Right lobe of liver (tissue), 6 donors: ENCODE results near the gene MCFD2. TPM values are rescaled to one million over a fixed set of nuclear protein-coding genes. Genes with fewer than 3 reads are reported as not detected.

Experiments used
- ATAC-seq, 4 donors: fragments of 200-7000 bp; cut with Tn5 transposase; one replicate each; pipeline ENCODE4 v1.9.1; 2020; ENCODE audit warnings: mild to moderate bottlenecking in 4 of 4, moderate library complexity in 4 of 4
- DNase-seq, 3 donors: peaks; one replicate each; pipeline ENCODE4 v3.0.0-alpha.2; 2020
- H3K27ac ChIP-seq, 3 donors: fragments of 200-600 bp; one replicate each; pipeline ENCODE4 v1.8.0; 2022
- H3K27me3 ChIP-seq, 2 donors: fragments of 200-600 bp; one replicate each; pipeline ENCODE4 v1.8.0; 2022
- H3K36me3 ChIP-seq, 4 donors: fragments of 200-600 bp; sonication (generic) in 1 of 4; one replicate each; pipeline versions ENCODE4 v1.5.1 to v1.8.0; 2017 to 2022; ENCODE audit warnings: control low read depth in 1 of 4
- H3K4me1 ChIP-seq, 4 donors: fragments of 200-600 bp; sonication (generic) in 1 of 4; one replicate each; pipeline versions ENCODE4 v1.5.1 to v1.8.0; 2017 to 2022; ENCODE audit warnings: control low read depth in 1 of 4
- H3K4me3 ChIP-seq, 3 donors: fragments of 200-600 bp; one replicate each; pipeline ENCODE4 v1.8.0; 2022
- H3K9me3 ChIP-seq, 4 donors: fragments of 200-600 bp; sonication (generic) in 1 of 4; one replicate each; pipeline versions ENCODE4 v1.5.1 to v1.8.0; 2017 to 2022; ENCODE audit warnings: control low read depth in 1 of 4
- POLR2A ChIP-seq: fragments of 450-650 bp; IDR thresholded peaks from one replicate; pipeline ENCODE4 v1.6.1; 2017; ENCODE audit warnings: antibody characterized with exemption, mild to moderate bottlenecking
- WGBS: methylation state at CpG from one replicate; pipeline ENCODE4 v1.1.6; 2018; ENCODE audit warnings: low coverage, low lambda C conversion rate; ENCODE audit not compliant: insufficient coverage; ENCODE audit errors: missing lambda C conversion rate; 5-methylcytosine and 5-hydroxymethylcytosine counted together
- intact Hi-C, 2 donors: fragments of 100-400 bp; cut with DNase I; formaldehyde crosslinking; loops; one replicate each; pipeline versions ENCODE4 v1.11.2 to v1.14.1; 2022
- total RNA-seq, 6 experiments: library from RNA; depleted of rRNA in 2 of 6; stranded (reverse); fragments of >200 nt in 2 of 6; fragmentation: NEBNext Ultra II Directional in 3 of 6; extraction: Animal tissue kit (Norgen Biotek cat#: 25700) in 3 of 6; gene quantifications; one replicate each; pipeline versions ENCODE4 v1.1.0 to v1.2.4, GENCODE V29; 2016 to 2023
- TF ChIP-seq, protein P1 (sequence below), 4 donors: fragments of 200-600 bp in 3 of 4; fragments of 450-650 bp in 1 of 4; IDR thresholded peaks; one replicate each; pipeline versions ENCODE4 v1.5.1 to v1.8.0; 2016 to 2022; ENCODE audit warnings: antibody characterized with exemption in 4 of 4, mild to moderate bottlenecking in 2 of 4
- donor health status: DM: no; HTN: yes; CAD: no.
- donor health status: DM: no; HTN: no; CAD: no.
- donor health status: DM: no; HTN: no; CAD: no.
- donor health status: DM: no; HTN: yes; CAD: no.
- donor health status: DM: no; HTN: yes; CAD: no.

The MCFD2 gene
- total RNA-seq, 6 experiments from 2014 or later: 85.0 to 147 (median 99.2) TPM

DNA sequence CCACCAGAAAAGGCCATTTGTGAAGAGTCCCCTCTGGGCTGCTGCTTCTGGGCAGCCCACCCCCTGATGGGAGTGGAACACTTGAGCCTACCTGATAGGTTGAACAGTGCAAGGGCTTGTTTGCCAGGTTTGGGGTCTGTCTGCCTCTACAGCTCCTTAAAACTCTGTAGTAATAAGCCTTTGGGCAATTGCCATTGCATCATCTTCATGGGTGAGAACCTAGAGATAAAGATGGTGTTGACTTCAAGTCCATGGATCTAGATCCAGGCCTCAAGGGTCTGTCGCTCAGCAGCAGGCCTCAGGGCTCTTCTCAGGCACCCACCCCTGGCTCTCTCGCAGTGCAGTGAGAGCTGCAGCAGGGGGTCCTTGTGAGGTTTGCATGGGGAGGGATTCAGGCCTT is 47.1 kb upstream of the MCFD2 start:
- intact Hi-C loops: no loop called here
- TF ChIP-seq POLR2A: no peak
- TF ChIP-seq, protein P1, sequence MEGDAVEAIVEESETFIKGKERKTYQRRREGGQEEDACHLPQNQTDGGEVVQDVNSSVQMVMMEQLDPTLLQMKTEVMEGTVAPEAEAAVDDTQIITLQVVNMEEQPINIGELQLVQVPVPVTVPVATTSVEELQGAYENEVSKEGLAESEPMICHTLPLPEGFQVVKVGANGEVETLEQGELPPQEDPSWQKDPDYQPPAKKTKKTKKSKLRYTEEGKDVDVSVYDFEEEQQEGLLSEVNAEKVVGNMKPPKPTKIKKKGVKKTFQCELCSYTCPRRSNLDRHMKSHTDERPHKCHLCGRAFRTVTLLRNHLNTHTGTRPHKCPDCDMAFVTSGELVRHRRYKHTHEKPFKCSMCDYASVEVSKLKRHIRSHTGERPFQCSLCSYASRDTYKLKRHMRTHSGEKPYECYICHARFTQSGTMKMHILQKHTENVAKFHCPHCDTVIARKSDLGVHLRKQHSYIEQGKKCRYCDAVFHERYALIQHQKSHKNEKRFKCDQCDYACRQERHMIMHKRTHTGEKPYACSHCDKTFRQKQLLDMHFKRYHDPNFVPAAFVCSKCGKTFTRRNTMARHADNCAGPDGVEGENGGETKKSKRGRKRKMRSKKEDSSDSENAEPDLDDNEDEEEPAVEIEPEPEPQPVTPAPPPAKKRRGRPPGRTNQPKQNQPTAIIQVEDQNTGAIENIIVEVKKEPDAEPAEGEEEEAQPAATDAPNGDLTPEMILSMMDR (IDR thresholded peaks at IDR 0.05): no peak
- DNase-seq: no peak
- Histone ChIP-seq H3K27ac (no peak overlapping the region), H3K27me3 (no peaks in the 10 kb centered on the region), H3K4me1 (peaks cover 0 to 43% (median 23%) of the 10 kb centered on the region in 4 donors), H3K9me3 (no peaks in the 10 kb centered on the region), H3K4me3 (no peak overlapping the region), H3K36me3 (peaks cover 0 to 2% (median 0%) of the 10 kb centered on the region in 4 donors)
- ATAC-seq: no peak
- no CpG with 5 or more reads among the region's 2 CpGs for WGBS

DNA sequence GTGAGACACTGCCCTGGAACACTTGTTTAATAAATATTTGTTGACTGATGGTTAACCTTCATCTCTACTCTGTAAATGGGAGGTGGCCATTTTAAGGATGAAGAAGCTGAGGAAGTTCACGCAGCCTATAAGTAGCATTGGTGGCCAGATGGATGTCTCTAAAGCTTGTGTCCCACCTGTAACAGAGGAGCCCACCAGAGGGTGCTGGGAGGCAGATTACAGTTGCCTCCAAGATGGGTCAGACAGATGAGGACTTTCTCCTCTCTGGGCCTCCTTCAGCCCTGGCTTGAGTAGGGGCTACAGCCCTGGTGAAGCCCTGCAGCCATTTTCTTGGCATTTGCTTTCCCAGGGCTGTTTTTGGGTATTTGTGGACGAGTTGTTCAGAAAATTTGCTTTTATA is 45.0 kb upstream of the MCFD2 start:
- Histone ChIP-seq H3K4me1 (peaks cover 0 to 42% (median 23%) of the 10 kb centered on the region in 4 donors), H3K27me3 (no peaks in the 10 kb centered on the region), H3K36me3 (peaks cover 0 to 7% (median 0%) of the 10 kb centered on the region in 4 donors), H3K4me3 (no peak overlapping the region), H3K27ac (no peak overlapping the region), H3K9me3 (no peaks in the 10 kb centered on the region)
- DNase-seq (no peak), ATAC-seq (no peak)
- no CpG with 5 or more reads among the region's 2 CpGs for WGBS
- intact Hi-C loops: no loop called here
- TF ChIP-seq POLR2A: no peak
- TF ChIP-seq, protein P1 (IDR thresholded peaks at IDR 0.05): no peak

DNA sequence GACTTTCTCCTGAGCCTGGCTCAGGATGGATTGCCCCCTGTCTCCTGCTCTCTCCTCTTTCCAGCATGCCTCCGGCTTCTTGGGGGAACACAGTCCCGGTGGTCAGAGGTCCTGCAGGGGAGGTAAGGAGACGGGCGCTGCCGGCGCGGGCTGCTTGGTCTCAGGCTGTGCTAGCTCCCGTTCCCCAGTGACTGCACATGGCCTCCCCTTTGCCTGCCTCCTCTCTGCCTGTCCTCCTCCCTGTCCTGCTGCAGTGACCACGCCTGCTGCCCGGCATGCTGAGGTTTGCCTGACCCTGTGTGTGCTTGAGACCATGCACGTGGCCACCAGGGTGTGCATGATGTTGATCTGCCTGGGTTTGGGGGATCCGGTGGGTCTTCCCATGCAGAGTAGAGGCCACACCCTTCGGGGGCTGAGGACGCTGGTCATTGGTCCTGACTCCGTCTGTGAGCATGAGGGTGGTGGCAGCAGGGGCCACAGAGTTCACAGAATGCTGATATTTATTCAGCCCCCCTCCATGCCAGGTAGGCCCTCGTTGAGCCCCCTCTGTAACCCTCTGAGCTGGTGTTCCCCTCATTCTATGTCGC is 42.9 kb upstream of the MCFD2 start:
- ATAC-seq: no peak
- TF ChIP-seq, protein P1 (IDR thresholded peaks at IDR 0.05): no peak
- TF ChIP-seq POLR2A: no peak
- DNase-seq: no peak
- Histone ChIP-seq H3K27me3 (no peaks in the 10 kb centered on the region), H3K4me1 (peaks cover 0 to 40% (median 19%) of the 10 kb centered on the region in 4 donors), H3K4me3 (no peak overlapping the region), H3K36me3 (peaks cover 0 to 7% (median 0%) of the 10 kb centered on the region in 4 donors), H3K9me3 (no peaks in the 10 kb centered on the region), H3K27ac (no peak overlapping the region)
- 100% methylated on average over 7 of the region's 17 CpGs for WGBS
- intact Hi-C loops: no loop called here

DNA sequence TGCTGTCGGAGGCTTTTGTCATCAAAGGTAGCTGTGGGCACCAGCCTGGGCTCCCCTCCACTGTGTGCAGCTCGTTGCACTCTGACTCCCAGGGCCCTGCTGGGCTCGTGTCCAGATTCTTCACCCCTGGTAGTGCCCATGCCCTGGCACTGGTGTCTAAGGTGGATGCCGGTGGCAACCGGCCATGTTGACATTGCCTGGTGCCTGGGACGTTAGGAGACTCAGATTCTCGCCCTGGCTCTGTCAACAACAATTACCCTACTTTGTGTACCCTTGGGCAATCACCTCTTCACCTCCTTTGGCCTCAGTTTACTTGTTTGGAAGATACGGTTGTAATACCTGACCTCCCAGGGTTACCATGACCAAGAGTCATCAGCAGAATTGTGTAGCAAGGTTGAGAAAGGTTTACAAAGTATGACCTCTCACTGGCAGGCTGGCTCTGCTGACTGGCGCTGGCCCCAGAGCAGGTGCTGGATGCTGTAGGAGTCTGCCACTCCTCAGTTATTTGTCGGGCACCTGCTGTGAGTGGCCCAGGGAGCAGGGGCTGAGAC is 41.5 kb upstream of the MCFD2 start:
- Histone ChIP-seq H3K27me3 (no peaks in the 10 kb centered on the region), H3K36me3 (peaks cover 0 to 11% (median 0%) of the 10 kb centered on the region in 4 donors), H3K27ac (peak overlapping the region in 1 of 3 donors; percentile 78), H3K4me1 (peaks cover 0 to 39% (median 19%) of the 10 kb centered on the region in 4 donors), H3K9me3 (no peaks in the 10 kb centered on the region), H3K4me3 (no peak overlapping the region)
- ATAC-seq (peak; percentile 81 to 89 (median 84)), DNase-seq (peak; percentile 91 to 99 (median 98))
- intact Hi-C loops: no loop called here
- WGBS: 33% methylated on average over 8 of the region's 10 CpGs
- TF ChIP-seq, protein P1 (IDR thresholded peaks at IDR 0.05): no peak
- TF ChIP-seq POLR2A: no peak
